Brain microvascular endothelial cell (primary cell): ENCODE data around the gene PRR11.
"Not testable (repeated sequence)": the region's sequence is repeated elsewhere in the genome, so short reads cannot be mapped to it uniquely, and the experiment has no call there.

ENCODE experiments used
- DNase-seq: peaks from one replicate; pipeline ENCODE4 v3.0.0-alpha.2; 2020
- H3K27ac ChIP-seq: fragments of 250-450 bp; sonication (Bioruptor Pico); 2 replicates; pipeline ENCODE4 v1.5.1; 2020; ENCODE audit warnings: mild to moderate bottlenecking, moderate library complexity
- H3K27me3 ChIP-seq: fragments of 250-450 bp; sonication (Bioruptor Pico); replicated peaks from 2 replicates; pipeline ENCODE4 v1.5.1; 2020; ENCODE audit warnings: mild to moderate bottlenecking
- H3K36me3 ChIP-seq: fragments of 250-450 bp; sonication (Bioruptor Pico); replicated peaks from 2 replicates; pipeline ENCODE4 v1.5.1; 2020; ENCODE audit warnings: mild to moderate bottlenecking
- H3K4me3 ChIP-seq: 2 replicates; pipeline ENCODE4 v1.5.1; 2011; ENCODE audit warnings: low read depth, mild to moderate bottlenecking, control low read depth, low read length, moderate library complexity
- CTCF ChIP-seq: IDR thresholded peaks from 2 replicates; pipeline ENCODE4 v1.5.1; 2011; ENCODE audit warnings: low read depth, mild to moderate bottlenecking, moderate library complexity, low read length, control low read depth, inconsistent platforms; ENCODE audit errors: missing control alignments
- in situ Hi-C: cut with HindIII; loops from 2 replicates; pipeline ENCODE4 v1.10.0; 2017; ENCODE audit warnings: low sequenced_read_pairs, low pct_ligation_motif_present

PRR11 gene

DNA sequence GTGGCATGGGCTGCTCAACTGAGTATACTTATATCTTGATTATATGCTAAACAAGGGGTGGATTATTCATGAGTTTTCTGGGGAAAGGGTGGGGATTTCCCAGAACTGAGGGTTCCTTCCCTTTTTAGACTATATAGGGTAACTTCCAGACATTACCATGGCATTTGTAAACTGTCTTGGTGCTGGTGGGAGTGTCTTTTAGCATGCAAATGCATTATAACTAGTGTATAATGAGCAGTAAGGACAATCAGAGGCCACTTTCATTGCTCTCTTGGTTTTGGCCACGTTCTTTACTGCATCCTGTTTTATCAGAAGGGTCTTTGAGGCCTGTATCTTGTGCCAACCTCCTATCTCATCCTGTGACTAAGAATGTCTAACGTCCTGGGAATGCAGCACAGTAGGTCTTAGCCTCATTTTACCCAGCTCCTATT, 12.0 kb downstream of the PRR11 start:
- Histone ChIP-seq H3K27me3 (no peaks in the 10 kb centered on the region), H3K4me3 (no peak overlapping the region), H3K36me3 (peaks cover 2% of the 10 kb centered on the region), H3K27ac (peak overlapping the region; percentile 51)
- no peak for TF ChIP-seq CTCF
- in situ Hi-C loops: no loop called here
- DNase-seq: peak; percentile 56

DNA sequence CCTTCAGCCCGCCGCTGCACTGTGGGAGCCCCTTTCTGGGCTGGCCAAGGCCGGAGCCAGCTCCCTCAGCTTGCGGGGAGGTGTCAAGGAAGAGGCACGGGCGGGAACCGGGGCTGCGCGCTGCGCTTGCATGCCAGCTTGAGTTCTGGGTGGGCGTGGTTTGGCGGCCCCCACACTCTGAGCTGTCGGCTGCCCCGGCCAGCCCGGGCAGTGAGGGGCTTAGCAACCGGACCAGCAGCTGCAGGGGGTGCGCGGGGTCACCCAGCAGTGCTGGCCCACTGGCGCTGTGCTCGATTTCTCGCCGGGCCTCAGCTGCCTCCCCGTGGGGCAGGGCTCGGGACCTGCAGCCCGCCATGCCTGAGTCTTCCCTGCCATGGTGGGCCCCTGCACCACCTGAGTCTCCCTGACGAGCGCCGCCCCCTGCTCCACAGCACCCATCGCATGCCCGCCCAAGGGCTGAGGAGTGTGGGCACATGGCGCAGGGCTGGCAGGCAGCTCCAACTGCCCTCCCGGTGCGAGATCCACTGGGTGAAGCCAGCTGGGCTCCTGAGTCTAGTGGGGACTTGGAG, 17.0 kb downstream of the PRR11 start:
- TF ChIP-seq CTCF: no peak
- peaks cover 2% of the 10 kb centered on the region for H3K36me3 ChIP-seq
- no peaks in the 10 kb centered on the region for H3K27me3 ChIP-seq
- H3K4me3 ChIP-seq: no peak overlapping the region
- DNase-seq: no peak
- H3K27ac ChIP-seq: no peak overlapping the region
- in situ Hi-C loops: no loop called here

DNA sequence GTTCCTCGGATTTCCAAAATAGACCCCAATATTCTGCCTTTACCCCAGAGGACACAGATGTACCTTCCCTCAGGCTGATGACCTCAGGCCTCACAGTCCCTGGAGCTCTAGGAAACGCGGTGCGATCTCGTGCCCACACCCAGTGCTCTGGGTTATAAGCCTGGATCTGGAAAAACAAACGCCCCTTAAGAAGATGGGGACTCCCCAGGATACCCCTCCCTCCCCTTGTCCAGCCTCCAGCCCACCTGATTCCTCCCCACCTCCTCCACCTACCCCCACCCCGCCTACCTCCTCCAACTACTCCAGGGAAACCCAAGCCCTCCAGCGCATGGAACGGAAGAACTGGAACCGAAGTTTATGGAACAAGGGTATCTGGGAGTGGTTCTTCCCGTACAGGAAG, 19.1 kb downstream of the PRR11 start:
- Histone ChIP-seq H3K27ac (no peak overlapping the region), H3K27me3 (no peaks in the 10 kb centered on the region), H3K4me3 (no peak overlapping the region), H3K36me3 (peaks cover 2% of the 10 kb centered on the region)
- no peak for DNase-seq
- no peak for TF ChIP-seq CTCF
- in situ Hi-C loops: no loop called here

DNA sequence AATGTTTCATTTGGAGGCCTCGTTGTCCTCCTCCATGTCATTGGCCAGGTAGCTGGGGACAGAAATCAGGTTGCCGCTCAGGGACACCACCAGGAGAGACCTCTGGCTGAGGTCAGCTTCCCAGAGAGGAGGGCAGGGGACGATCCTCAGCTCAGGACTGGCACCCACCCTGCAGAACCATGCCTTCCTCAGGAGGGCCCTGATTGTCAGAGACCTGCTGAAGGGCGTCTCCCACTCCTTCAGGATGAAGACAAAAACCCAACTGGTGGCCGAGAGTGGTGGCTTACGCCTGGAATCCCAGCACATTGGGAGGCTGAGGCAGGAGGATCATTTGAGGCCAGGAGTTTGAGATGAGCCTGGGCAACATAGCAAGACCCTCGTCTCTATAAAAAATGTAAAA, 19.5 kb downstream of the PRR11 start:
- in situ Hi-C loops: no loop called here
- Histone ChIP-seq H3K4me3 (no peak overlapping the region), H3K27ac (no peak overlapping the region), H3K36me3 (peaks cover 2% of the 10 kb centered on the region), H3K27me3 (no peaks in the 10 kb centered on the region)
- TF ChIP-seq CTCF: no peak
- DNase-seq: no peak

GRCh38 chr17:59178266-59178985, 22.9 kb downstream of the PRR11 start:
- TF ChIP-seq CTCF: no peak
- no peak for DNase-seq
- Histone ChIP-seq H3K27me3 (no peaks in the 10 kb centered on the region), H3K4me3 (no peak overlapping the region), H3K27ac (no peak overlapping the region), H3K36me3 (no peaks in the 10 kb centered on the region)
- in situ Hi-C loops: no loop called here

DNA sequence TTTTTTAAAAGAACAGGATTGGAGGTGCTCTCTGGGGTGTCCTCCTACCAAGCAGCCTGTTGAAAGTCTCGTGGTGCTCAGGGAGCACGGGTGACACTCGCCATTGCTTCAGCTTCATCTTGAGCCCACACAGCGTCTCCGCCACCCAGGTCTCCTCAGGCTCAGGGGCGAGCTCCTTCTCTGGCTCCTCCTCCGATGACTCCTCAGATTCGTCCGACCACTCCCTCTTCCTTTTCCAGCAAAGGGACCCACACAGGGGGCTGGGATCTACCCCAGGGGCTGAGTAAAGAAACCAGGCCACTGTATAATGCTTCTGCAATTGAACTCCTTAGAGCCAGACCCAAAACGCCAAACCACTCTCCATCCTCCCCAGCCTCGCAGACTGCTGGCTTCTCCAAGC, 24.1 kb downstream of the PRR11 start:
- H3K36me3 ChIP-seq, H3K27ac ChIP-seq, H3K27me3 ChIP-seq, H3K4me3 ChIP-seq, DNase-seq, in situ Hi-C loops: not testable (repeated sequence)
